HG03159 (cell line): Measurements from ENCODE around the gene PTCD2.
"Not testable (repeated sequence)": the region's sequence is repeated elsewhere in the genome, so short reads cannot be mapped to it uniquely, and the experiment has no call there.

ENCODE experiments used
- ATAC-seq: cut with Tn5 transposase; IDR thresholded peaks from one replicate; pipeline ENCODE4 v1.9.1; 2021; ENCODE audit warnings: mild to moderate bottlenecking, moderate library complexity; ENCODE audit not compliant: unreplicated experiment

PTCD2 gene

GRCh38 chr5:72377910-72378638 lies 57.9 kb downstream of the PTCD2 start:
- no peak for ATAC-seq

GRCh38 chr5:72378639-72379289 lies 58.6 kb downstream of the PTCD2 start:
- ATAC-seq, result no peak

GRCh38 chr5:72379936-72380335 lies 59.8 kb downstream of the PTCD2 start:
- ATAC-seq, result no peak

- no peak for ATAC-seq
These were observed 60.5 kb downstream of the PTCD2 start for GRCh38 chr5:72380492-72381274.

- no peak for ATAC-seq
These were observed 63.1 kb downstream of the PTCD2 start for GRCh38 chr5:72383280-72383679.

GRCh38 chr5:72383726-72384125 lies 63.6 kb downstream of the PTCD2 start:
- no peak for ATAC-seq

GRCh38 chr5:72386639-72387038 lies 66.5 kb downstream of the PTCD2 start:
- ATAC-seq, result no peak

- no peak for ATAC-seq
These were observed 67.8 kb downstream of the PTCD2 start for GRCh38 chr5:72387985-72388384.

GRCh38 chr5:72388646-72389045 lies 68.5 kb downstream of the PTCD2 start:
- ATAC-seq, result no peak

- ATAC-seq, result no peak
These were observed 70.7 kb downstream of the PTCD2 start for GRCh38 chr5:72390836-72391235.

- no peak for ATAC-seq
These were observed 72.2 kb downstream of the PTCD2 start for GRCh38 chr5:72392326-72392733.

- no peak for ATAC-seq
These were observed 72.9 kb downstream of the PTCD2 start for GRCh38 chr5:72393052-72393451.

GRCh38 chr5:72394688-72395087 lies 74.5 kb downstream of the PTCD2 start:
- ATAC-seq, result no peak

- no peak for ATAC-seq
These were observed 77.7 kb downstream of the PTCD2 start for GRCh38 chr5:72397836-72398235.

GRCh38 chr5:72400950-72401349 lies 80.8 kb downstream of the PTCD2 start:
- ATAC-seq, result no peak

- ATAC-seq, result no peak
These were observed 82.3 kb downstream of the PTCD2 start for GRCh38 chr5:72402381-72402890.

GRCh38 chr5:72402959-72403628 lies 82.9 kb downstream of the PTCD2 start:
- ATAC-seq, result no peak

- ATAC-seq, result not testable (repeated sequence)
These were observed 84.6 kb downstream of the PTCD2 start for GRCh38 chr5:72404771-72405170.

- no peak for ATAC-seq
These were observed 86.9 kb downstream of the PTCD2 start for GRCh38 chr5:72407078-72407477.

GRCh38 chr5:72407541-72407940 lies 87.4 kb downstream of the PTCD2 start:
- no peak for ATAC-seq

GRCh38 chr5:72408127-72408526 lies 88.0 kb downstream of the PTCD2 start:
- ATAC-seq, result no peak
